C4-2B (cell line): ENCODE results near the gene DNAH7.

ENCODE experiments used
- H3K27ac ChIP-seq: fragments of 450-650 bp; 2 replicates; pipeline ENCODE4 v1.5.1; 2017
- ZFX ChIP-seq: fragments of 450-650 bp; IDR thresholded peaks from 2 replicates; pipeline ENCODE4 v1.6.1; 2017
- TF ChIP-seq, protein P1 (sequence below): fragments of 450-650 bp; conservative IDR thresholded peaks from 2 replicates; pipeline ENCODE4 v1.5.1; 2017; ENCODE audit warnings: mild to moderate bottlenecking

Gene DNAH7

DNA sequence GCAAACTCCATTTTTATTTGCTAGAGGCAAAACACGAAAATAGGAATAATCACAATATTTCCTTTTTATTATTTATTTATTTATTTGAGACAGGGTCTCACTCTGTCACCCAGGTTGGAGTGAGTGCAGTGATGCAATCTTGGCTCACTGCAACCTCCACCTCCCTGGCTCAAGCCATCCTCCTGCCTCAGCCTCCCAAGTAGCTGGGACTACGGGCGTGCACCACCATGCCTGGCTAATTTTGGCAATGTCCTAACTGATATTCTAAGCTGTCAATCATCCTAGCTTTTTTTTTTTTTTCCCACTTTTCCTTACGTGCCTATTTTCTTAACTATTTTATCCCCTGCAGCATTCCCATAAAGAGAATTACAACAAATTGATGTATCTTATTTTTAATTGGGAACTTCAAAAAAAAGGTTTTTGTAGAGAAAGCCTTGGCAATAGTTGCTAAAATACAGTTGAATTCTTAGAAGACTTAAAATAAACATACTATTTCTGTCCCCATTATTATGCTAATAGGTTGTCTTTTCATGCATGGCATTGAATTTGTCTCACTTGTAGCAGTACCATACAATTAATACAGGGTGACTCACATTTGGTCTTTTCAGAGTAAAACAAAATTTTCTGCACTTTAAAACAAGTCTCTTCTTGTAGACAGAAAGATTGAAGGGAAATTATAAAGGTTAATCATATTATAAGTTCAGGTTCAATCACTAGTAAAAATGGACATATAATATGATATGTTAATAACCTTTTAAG, 258.1 kb downstream of the DNAH7 start:
- no peak overlapping the region for H3K27ac ChIP-seq
- TF ChIP-seq, protein P1, sequence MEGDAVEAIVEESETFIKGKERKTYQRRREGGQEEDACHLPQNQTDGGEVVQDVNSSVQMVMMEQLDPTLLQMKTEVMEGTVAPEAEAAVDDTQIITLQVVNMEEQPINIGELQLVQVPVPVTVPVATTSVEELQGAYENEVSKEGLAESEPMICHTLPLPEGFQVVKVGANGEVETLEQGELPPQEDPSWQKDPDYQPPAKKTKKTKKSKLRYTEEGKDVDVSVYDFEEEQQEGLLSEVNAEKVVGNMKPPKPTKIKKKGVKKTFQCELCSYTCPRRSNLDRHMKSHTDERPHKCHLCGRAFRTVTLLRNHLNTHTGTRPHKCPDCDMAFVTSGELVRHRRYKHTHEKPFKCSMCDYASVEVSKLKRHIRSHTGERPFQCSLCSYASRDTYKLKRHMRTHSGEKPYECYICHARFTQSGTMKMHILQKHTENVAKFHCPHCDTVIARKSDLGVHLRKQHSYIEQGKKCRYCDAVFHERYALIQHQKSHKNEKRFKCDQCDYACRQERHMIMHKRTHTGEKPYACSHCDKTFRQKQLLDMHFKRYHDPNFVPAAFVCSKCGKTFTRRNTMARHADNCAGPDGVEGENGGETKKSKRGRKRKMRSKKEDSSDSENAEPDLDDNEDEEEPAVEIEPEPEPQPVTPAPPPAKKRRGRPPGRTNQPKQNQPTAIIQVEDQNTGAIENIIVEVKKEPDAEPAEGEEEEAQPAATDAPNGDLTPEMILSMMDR = no peak
- TF ChIP-seq ZFX = no peak

DNA sequence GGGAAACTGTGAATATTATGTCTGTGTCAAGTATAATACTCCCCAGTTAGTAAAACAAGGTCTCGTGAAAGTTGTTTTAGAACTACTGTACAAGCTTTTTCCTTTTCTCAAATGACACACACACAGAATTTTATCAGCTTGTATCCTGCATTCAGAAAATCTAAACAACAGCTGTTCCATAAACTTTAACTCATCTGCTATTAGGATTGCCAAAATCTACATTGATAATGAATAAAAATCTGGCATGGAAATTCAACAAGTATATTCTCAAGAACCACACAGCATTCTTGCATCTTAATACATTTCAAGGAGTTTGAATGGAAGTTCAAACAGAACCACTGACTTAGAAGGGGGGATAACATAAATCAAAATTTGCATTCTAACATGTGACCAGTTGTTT, 260.4 kb downstream of the DNAH7 start:
- no peak overlapping the region for H3K27ac ChIP-seq

DNA sequence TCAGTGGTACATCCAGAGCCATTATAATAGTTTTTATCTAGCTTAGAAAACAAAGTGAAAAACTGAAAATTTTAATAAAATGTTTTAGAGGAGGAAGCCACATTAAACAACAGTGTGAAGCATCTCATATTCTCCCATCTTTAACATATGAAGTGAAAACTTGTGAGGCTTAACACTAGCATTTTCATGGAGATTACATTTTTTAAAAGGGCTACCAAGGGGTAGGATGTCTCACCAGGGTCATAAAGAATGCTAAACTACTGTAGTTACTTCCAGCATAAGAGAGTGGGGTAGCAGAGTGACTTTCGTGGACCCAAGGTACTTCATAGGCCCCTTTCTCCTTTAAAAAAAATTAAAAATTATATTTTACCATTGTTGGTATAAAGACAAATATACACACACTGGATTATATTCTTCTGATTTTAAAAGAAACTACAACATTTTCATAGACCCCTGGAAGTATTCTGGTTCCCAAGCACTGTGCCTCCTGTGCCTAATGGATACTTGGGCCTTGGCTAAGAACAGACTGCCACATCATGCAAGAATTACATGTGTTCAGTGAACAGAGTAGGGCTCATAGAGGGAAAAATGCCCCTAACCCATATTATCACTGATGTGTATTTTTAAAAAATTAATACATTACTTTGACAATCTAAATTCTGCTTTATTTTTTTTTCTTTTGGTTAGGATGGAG, 263.2 kb downstream of the DNAH7 start:
- no peak for TF ChIP-seq ZFX
- TF ChIP-seq, protein P1 = no peak
- no peak overlapping the region for H3K27ac ChIP-seq

More for the DNA sequence above, 260.4 kb downstream of the DNAH7 start:
- TF ChIP-seq, protein P1 = no peak
- no peak for TF ChIP-seq ZFX

DNA sequence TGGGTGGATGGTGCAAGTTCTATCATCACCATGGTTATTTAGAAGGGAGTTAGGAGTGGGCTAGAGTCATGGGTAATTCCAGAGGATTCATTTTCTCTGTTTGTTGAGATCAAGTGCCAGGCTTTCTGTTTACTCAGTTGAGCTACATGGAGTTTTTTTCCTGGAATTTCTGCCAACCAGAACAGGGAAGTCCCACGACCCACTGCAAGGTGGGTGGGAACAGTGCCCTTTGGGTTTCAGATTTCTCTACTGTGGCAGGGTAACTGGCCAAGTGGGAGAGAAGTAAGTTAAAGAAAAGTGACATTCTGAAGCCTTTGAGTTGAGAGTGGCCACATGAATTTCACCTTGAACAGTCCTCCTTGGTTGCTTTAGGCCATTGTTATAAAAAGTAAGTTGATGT, 272.8 kb downstream of the DNAH7 start:
- H3K27ac ChIP-seq = peak overlapping the region; percentile 69

DNA sequence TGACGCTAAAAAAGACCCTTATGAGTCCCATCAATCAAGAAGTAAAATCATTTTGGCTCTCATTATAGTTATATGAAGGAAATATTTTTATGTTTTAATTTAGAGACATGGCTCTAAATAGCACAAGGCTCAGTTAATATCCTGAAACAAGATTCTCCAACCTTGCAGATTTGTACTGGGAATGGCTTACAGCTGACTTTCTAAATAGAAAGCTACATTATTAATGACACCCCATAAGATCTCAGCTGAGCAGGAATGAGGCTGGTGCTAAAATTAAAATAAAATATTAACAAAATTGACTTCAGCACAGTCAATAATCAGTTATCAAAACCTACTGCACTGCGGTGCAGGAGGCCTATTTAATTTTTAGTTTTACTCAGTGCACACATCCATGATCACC, 274.8 kb downstream of the DNAH7 start:
- no peak overlapping the region for H3K27ac ChIP-seq
- TF ChIP-seq ZFX = no peak
- TF ChIP-seq, protein P1 = no peak

More for the DNA sequence above, 272.8 kb downstream of the DNAH7 start:
- TF ChIP-seq ZFX = no peak
- TF ChIP-seq, protein P1 = no peak

DNA sequence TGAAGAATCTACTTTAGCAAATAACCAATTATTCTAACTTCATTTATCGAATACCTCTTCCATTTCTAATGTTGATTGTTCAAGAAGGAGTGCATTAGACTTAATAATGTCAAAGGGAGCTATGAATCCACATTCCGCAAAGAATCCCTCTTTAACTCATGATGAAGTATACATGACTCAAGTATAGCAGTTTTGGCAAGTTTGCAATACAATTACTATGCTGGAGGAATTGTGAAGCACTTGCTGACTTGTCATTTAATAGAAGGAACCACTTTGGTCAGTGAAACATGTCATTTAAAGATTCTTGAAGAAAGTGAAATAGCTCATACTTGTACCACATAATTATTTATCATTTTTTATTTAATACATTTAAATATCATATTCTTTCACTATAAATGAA, 286.5 kb downstream of the DNAH7 start:
- TF ChIP-seq, protein P1 = no peak
- H3K27ac ChIP-seq = no peak overlapping the region

DNA sequence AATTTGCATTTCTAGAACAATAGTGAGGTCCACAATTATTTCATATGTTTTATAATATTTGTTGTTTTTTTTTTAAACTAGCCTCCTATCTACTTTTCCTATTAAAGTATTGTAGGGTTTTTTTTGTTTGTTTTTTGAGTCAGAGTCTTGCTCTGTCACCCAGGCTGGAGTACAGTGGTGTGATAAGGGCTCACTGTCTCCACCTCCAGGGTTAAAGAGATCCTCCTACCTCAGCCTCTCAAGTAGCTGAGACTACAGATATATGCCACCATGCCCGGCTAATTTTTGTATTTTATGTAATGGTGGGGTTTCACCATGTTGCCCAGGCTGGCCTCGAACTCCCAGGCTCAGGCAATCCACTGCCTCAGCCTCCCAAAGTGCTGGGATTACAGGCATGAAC, 289.1 kb downstream of the DNAH7 start:
- no peak overlapping the region for H3K27ac ChIP-seq
- TF ChIP-seq ZFX = no peak
- TF ChIP-seq, protein P1 = 0 out of 2 replicates have a peak, but pooled peaks have one; percentile 10
